H9 (cell line): ENCODE data around the gene CLIC3. TPM values are rescaled to one million over a fixed set of nuclear protein-coding genes. Genes with fewer than 3 reads are reported as not detected.

ENCODE experiments used
- DNase-seq: peaks from one replicate; pipeline ENCODE4 v3.0.0-alpha.2; 2017
- H2AFZ ChIP-seq: one replicate; pipeline ENCODE4 v1.6.1; 2013; ENCODE audit warnings: mild to moderate bottlenecking, low read length, control low read depth, moderate library complexity
- H2AK5ac ChIP-seq: 2 replicates; pipeline ENCODE4 v1.6.1; 2013; ENCODE audit warnings: low read length, control low read depth, mixed read lengths; ENCODE audit not compliant: insufficient read length
- H2BK120ac ChIP-seq: one replicate; pipeline ENCODE4 v1.6.1; 2013; ENCODE audit warnings: low read depth, mild to moderate bottlenecking, low read length, control low read depth, inconsistent platforms; ENCODE audit not compliant: poor library complexity, severe bottlenecking
- H2BK12ac ChIP-seq: 2 replicates; pipeline ENCODE4 v1.6.1; 2013; ENCODE audit warnings: low read length, control low read depth, mixed read lengths, low read depth; ENCODE audit not compliant: insufficient read length
- H2BK15ac ChIP-seq: 2 replicates; pipeline ENCODE4 v1.6.1; 2013; ENCODE audit warnings: low read depth, low read length, control low read depth
- H2BK20ac ChIP-seq: one replicate; pipeline ENCODE4 v1.6.1; 2013; ENCODE audit warnings: low read depth, mild to moderate bottlenecking, low read length, control low read depth, inconsistent platforms; ENCODE audit not compliant: poor library complexity, severe bottlenecking
- H2BK5ac ChIP-seq: 2 replicates; pipeline ENCODE4 v1.6.1; 2013; ENCODE audit warnings: low read length, control low read depth, mixed read lengths; ENCODE audit not compliant: insufficient read length
- H3K14ac ChIP-seq: 2 replicates; pipeline ENCODE4 v1.6.1; 2013; ENCODE audit warnings: low read length, control low read depth; ENCODE audit not compliant: insufficient read depth
- H3K18ac ChIP-seq: 2 replicates; pipeline ENCODE4 v1.6.1; 2013; ENCODE audit warnings: low read depth, mild to moderate bottlenecking, mixed read lengths, low read length, control low read depth; ENCODE audit not compliant: insufficient read length
- H3K23ac ChIP-seq: 2 replicates; pipeline ENCODE4 v1.6.1; 2013; ENCODE audit warnings: low read length, control low read depth, mixed read lengths, low read depth; ENCODE audit not compliant: insufficient read length
- H3K23me2 ChIP-seq: 2 replicates; pipeline ENCODE4 v1.6.1; 2013; ENCODE audit warnings: low read depth, mild to moderate bottlenecking, mixed read lengths, low read length, control low read depth; ENCODE audit not compliant: insufficient read length, poor library complexity, severe bottlenecking
- H3K27ac ChIP-seq: 2 replicates; pipeline ENCODE4 v1.5.1; 2013; ENCODE audit warnings: low read length, control low read depth, mixed read lengths, low read depth; ENCODE audit not compliant: insufficient read length
- H3K27me3 ChIP-seq: 2 replicates; pipeline ENCODE4 v1.6.1; 2013; ENCODE audit warnings: low read length, control low read depth, inconsistent platforms; ENCODE audit not compliant: insufficient read depth
- H3K4ac ChIP-seq: 2 replicates; pipeline ENCODE4 v1.6.1; 2013; ENCODE audit warnings: low read depth, mild to moderate bottlenecking, control low read depth, inconsistent platforms, low read length, moderate library complexity
- H3K4me1 ChIP-seq: 2 replicates; pipeline ENCODE4 v1.6.1; 2013; ENCODE audit warnings: low read length, control low read depth, inconsistent platforms; ENCODE audit not compliant: insufficient read depth
- H3K4me2 ChIP-seq: 2 replicates; pipeline ENCODE4 v1.6.1; 2013; ENCODE audit warnings: low read length, control low read depth, mixed read lengths; ENCODE audit not compliant: insufficient read length, insufficient read depth
- H3K56ac ChIP-seq: 2 replicates; pipeline ENCODE4 v1.6.1; 2013; ENCODE audit warnings: low read depth, mild to moderate bottlenecking, mixed read lengths, low read length, control low read depth; ENCODE audit not compliant: insufficient read length
- H3K79me1 ChIP-seq: 2 replicates; pipeline ENCODE4 v1.6.1; 2013; ENCODE audit warnings: low read depth, mild to moderate bottlenecking, moderate library complexity, low read length, control low read depth, inconsistent platforms; ENCODE audit not compliant: insufficient read depth, poor library complexity, severe bottlenecking
- H3K79me2 ChIP-seq: 2 replicates; pipeline ENCODE4 v1.6.1; 2013; ENCODE audit warnings: low read length, control low read depth, inconsistent platforms; ENCODE audit not compliant: insufficient read depth
- H3K9ac ChIP-seq: 2 replicates; pipeline ENCODE4 v1.6.1; 2013; ENCODE audit warnings: low read length, control low read depth, mixed read lengths; ENCODE audit not compliant: insufficient read length; ENCODE audit errors: extremely low read depth
- H3K9me3 ChIP-seq: one replicate; pipeline ENCODE4 v1.6.1; 2013; ENCODE audit warnings: low read depth, low read length, inconsistent platforms; ENCODE audit not compliant: control insufficient read depth
- H3T11ph ChIP-seq: one replicate; pipeline ENCODE4 v1.6.1; 2013; ENCODE audit warnings: mild to moderate bottlenecking, low read length, control low read depth, inconsistent platforms
- H4K20me1 ChIP-seq: one replicate; pipeline ENCODE4 v1.6.1; 2013; ENCODE audit not compliant: control insufficient read depth, insufficient read length, insufficient read depth
- H4K5ac ChIP-seq: 2 replicates; pipeline ENCODE4 v1.6.1; 2013; ENCODE audit warnings: low read depth, mild to moderate bottlenecking, mixed read lengths, low read length, control low read depth; ENCODE audit not compliant: insufficient read length
- H4K8ac ChIP-seq: replicated peaks from 2 replicates; pipeline ENCODE4 v1.6.1; 2013; ENCODE audit warnings: low read length, control low read depth, mixed read lengths, low read depth; ENCODE audit not compliant: insufficient read length
- H4K91ac ChIP-seq: 2 replicates; pipeline ENCODE4 v1.6.1; 2013; ENCODE audit warnings: low read depth, mild to moderate bottlenecking, moderate library complexity, mixed read lengths, low read length, control low read depth; ENCODE audit not compliant: insufficient read length
- H3K27ac Mint-ChIP-seq, 3 experiments: 2 replicates in 2 of 3; 3 replicates in 1 of 3; pipeline ENCODE4 v1.8.0; 2020 to 2021; ENCODE audit warnings: mixed read lengths in 3 of 3, mild to moderate bottlenecking in 1 of 3, moderate library complexity in 1 of 3
- H3K27me3 Mint-ChIP-seq: 2 replicates; pipeline ENCODE4 v1.8.0; 2021; ENCODE audit warnings: low read depth, mild to moderate bottlenecking, moderate library complexity, mixed read lengths
- H3K36me3 Mint-ChIP-seq, 3 experiments: 2 replicates in 2 of 3; 3 replicates in 1 of 3; pipeline ENCODE4 v1.8.0; 2020 to 2021; ENCODE audit warnings: low read depth in 3 of 3, mixed read lengths in 3 of 3; ENCODE audit not compliant: insufficient read depth in 1 of 3
- H3K4me1 Mint-ChIP-seq, 2 experiments: 2 replicates each; pipeline ENCODE4 v1.8.0; 2020; ENCODE audit warnings: mixed read lengths in 2 of 2
- H3K4me3 Mint-ChIP-seq, 2 experiments: 2 replicates in 1 of 2; 3 replicates in 1 of 2; pipeline ENCODE4 v1.8.0; 2020 to 2021; ENCODE audit warnings: mild to moderate bottlenecking in 2 of 2, mixed read lengths in 2 of 2, moderate library complexity in 1 of 2
- H3K9me3 Mint-ChIP-seq, 2 experiments: 2 replicates in 1 of 2; 3 replicates in 1 of 2; pipeline ENCODE4 v1.8.0; 2020; ENCODE audit warnings: mild to moderate bottlenecking in 2 of 2, mixed read lengths in 2 of 2, moderate library complexity in 1 of 2
- WGBS: extraction: QIAGEN DNeasy Blood & Tissue Kit; methylation state at CpG from one replicate; pipeline ENCODE4 v1.1.7; 2013; ENCODE audit warnings: missing lambda C conversion rate, low lambda C conversion rate, mixed read lengths; ENCODE audit not compliant: insufficient read length; ENCODE audit errors: extremely low coverage; 5-methylcytosine and 5-hydroxymethylcytosine counted together
- total RNA-seq: library from RNA; stranded (reverse); gene quantifications from 2 replicates; pipeline ENCODE4 v1.2.1, GENCODE V29; 2021
- TF ChIP-seq, protein P1 (sequence below): fragments of 200-600 bp; sonication (generic); conservative IDR thresholded peaks from 3 replicates; pipeline ENCODE4 v1.8.0; 2021; ENCODE audit warnings: antibody characterized with exemption, mild to moderate bottlenecking

CLIC3 gene
- total RNA-seq, 1 experiment from 2014 or later = 0.31 TPM

DNA sequence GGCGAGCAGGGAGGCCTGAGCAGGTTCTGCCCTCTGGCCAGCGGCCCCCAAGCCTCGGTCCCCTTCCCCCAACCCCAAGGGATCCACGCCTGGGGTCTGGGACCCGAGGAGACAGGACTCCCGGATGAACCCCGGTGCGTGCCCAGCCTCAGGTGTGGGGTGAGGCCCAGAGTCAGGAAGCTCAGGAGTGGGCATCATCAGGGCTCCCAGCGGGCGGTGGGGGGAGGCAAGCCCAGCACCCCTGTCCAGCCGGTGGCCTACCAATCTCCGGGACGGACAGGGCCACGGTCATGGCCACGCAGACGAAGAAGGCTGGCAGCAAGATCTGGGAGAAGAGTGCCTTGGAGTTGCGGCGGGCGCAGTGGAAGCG lies 17.2 kb upstream of the CLIC3 start:
- H3K79me2 ChIP-seq = no peaks in the 10 kb centered on the region

More for the DNA sequence above, 17.2 kb upstream of the CLIC3 start:
- no peak overlapping the region for H3K27ac Mint-ChIP-seq
- H3K9me3 Mint-ChIP-seq = no peaks in the 10 kb centered on the region
- no peak overlapping the region for H2AK5ac ChIP-seq
- no peak overlapping the region for H3K23ac ChIP-seq
- no peak overlapping the region for H2BK20ac ChIP-seq
- H4K5ac ChIP-seq = no peak overlapping the region
- H3T11ph ChIP-seq = no peak overlapping the region
- no peak overlapping the region for H2AFZ ChIP-seq
- H3K23me2 ChIP-seq = no peaks in the 10 kb centered on the region
- DNase-seq = no peak
- H2BK15ac ChIP-seq = no peak overlapping the region
- no peaks in the 10 kb centered on the region; the same call in 1 of the 2 replicates for H3K27me3 Mint-ChIP-seq
- H3K27me3 ChIP-seq = no peaks in the 10 kb centered on the region
- no peak overlapping the region for H3K4me3 Mint-ChIP-seq
- no CpG with 5 or more reads among the region's 20 CpGs for WGBS
- no peak overlapping the region for H3K27ac ChIP-seq
- no peaks in the 10 kb centered on the region for H3K9me3 ChIP-seq
- no peak overlapping the region for H4K8ac ChIP-seq
- H3K4me1 Mint-ChIP-seq = no peaks in the 10 kb centered on the region; a peak in 1 of 4 replicates
- no peak overlapping the region for H2BK120ac ChIP-seq
- H3K4ac ChIP-seq = no peak overlapping the region
- H3K56ac ChIP-seq = no peak overlapping the region
- no peak overlapping the region for H2BK5ac ChIP-seq
- no peak overlapping the region for H3K18ac ChIP-seq
- peaks cover 2% of the 10 kb centered on the region for H4K20me1 ChIP-seq
- H3K4me1 ChIP-seq = no peaks in the 10 kb centered on the region
- H3K4me2 ChIP-seq = no peak overlapping the region
- no peak overlapping the region for H2BK12ac ChIP-seq
- no peak overlapping the region for H3K9ac ChIP-seq
- TF ChIP-seq, protein P1, sequence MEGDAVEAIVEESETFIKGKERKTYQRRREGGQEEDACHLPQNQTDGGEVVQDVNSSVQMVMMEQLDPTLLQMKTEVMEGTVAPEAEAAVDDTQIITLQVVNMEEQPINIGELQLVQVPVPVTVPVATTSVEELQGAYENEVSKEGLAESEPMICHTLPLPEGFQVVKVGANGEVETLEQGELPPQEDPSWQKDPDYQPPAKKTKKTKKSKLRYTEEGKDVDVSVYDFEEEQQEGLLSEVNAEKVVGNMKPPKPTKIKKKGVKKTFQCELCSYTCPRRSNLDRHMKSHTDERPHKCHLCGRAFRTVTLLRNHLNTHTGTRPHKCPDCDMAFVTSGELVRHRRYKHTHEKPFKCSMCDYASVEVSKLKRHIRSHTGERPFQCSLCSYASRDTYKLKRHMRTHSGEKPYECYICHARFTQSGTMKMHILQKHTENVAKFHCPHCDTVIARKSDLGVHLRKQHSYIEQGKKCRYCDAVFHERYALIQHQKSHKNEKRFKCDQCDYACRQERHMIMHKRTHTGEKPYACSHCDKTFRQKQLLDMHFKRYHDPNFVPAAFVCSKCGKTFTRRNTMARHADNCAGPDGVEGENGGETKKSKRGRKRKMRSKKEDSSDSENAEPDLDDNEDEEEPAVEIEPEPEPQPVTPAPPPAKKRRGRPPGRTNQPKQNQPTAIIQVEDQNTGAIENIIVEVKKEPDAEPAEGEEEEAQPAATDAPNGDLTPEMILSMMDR = no peak
- peaks cover 4 to 13% (median 8%) of the 10 kb centered on the region in 3 experiments; a peak in 5 of 7 replicates for H3K36me3 Mint-ChIP-seq
- no peak overlapping the region for H3K14ac ChIP-seq
- no peaks in the 10 kb centered on the region for H3K79me1 ChIP-seq
- H4K91ac ChIP-seq = no peak overlapping the region
